Uterus (tissue), 2 donors: ENCODE measurements around the gene CEP85L.

Experiments
- POLR2A ChIP-seq, 2 donors: fragments of 450-650 bp; IDR thresholded peaks; one replicate each; pipeline ENCODE4 v1.6.1; 2016; ENCODE audit warnings: antibody characterized with exemption in 2 of 2, mild to moderate bottlenecking in 1 of 2, moderate library complexity in 1 of 2
- TF ChIP-seq, protein P1 (sequence below), 4 experiments: fragments of 200-600 bp in 2 of 4; fragments of 450-650 bp in 2 of 4; sonication (generic) in 2 of 4; IDR thresholded peaks; one replicate each; pipeline ENCODE4 v1.5.1; 2016 to 2019; ENCODE audit warnings: antibody characterized with exemption in 4 of 4, mild to moderate bottlenecking in 2 of 4, moderate library complexity in 1 of 4

DNA sequence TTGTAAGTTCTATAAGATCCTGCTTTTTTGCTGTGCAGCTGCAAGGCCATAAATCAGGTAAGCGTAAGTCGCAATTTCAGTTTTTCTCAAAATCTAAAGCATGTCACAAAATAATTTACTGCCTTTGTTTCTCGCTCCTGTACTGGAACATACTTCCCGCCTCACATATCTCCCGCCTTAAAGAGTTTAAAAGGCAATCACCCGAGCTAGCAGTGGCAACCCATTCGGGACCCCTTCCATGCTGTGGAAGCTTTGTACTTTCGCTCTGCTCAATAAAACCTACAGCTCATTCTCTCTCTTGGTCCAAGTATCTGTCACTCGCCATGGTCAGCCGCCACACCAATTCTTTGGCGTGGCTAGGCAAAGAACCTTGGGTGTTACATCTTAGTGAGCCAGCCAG lies 34.0 kb downstream of the CEP85L start:
- TF ChIP-seq, protein P1, sequence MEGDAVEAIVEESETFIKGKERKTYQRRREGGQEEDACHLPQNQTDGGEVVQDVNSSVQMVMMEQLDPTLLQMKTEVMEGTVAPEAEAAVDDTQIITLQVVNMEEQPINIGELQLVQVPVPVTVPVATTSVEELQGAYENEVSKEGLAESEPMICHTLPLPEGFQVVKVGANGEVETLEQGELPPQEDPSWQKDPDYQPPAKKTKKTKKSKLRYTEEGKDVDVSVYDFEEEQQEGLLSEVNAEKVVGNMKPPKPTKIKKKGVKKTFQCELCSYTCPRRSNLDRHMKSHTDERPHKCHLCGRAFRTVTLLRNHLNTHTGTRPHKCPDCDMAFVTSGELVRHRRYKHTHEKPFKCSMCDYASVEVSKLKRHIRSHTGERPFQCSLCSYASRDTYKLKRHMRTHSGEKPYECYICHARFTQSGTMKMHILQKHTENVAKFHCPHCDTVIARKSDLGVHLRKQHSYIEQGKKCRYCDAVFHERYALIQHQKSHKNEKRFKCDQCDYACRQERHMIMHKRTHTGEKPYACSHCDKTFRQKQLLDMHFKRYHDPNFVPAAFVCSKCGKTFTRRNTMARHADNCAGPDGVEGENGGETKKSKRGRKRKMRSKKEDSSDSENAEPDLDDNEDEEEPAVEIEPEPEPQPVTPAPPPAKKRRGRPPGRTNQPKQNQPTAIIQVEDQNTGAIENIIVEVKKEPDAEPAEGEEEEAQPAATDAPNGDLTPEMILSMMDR (IDR thresholded peaks at IDR 0.05) = no peak
- no peak for TF ChIP-seq POLR2A (IDR thresholded peaks at IDR 0.05)
